PFSK-1 (cell line): ENCODE data around the gene PRDM16.

Source experiments
- FOXP2 ChIP-seq: optimal IDR thresholded peaks from 2 replicates; pipeline ENCODE3; 2011; ENCODE audit warnings: borderline replicate concordance, control low read depth, inconsistent platforms; ENCODE audit not compliant: insufficient read depth; ENCODE audit errors: extremely low read length, extremely low read depth
- POLR2AphosphoS5 ChIP-seq: IDR thresholded peaks from 2 replicates; pipeline ENCODE4 v1.6.1; 2012; ENCODE audit warnings: low read depth, mild to moderate bottlenecking, control low read depth, low read length, moderate library complexity
- SIN3A ChIP-seq: IDR thresholded peaks from 2 replicates; pipeline ENCODE4 v1.6.1; 2012; ENCODE audit warnings: mild to moderate bottlenecking, low read length, moderate library complexity, borderline replicate concordance; ENCODE audit not compliant: insufficient read depth
- TAF1 ChIP-seq: IDR thresholded peaks from 2 replicates; pipeline ENCODE4 v1.6.1; 2012; ENCODE audit warnings: low read length, control low read depth, borderline replicate concordance; ENCODE audit not compliant: insufficient read depth
- TF ChIP-seq, protein P1 (sequence below), 2 experiments: IDR thresholded peaks; 2 replicates each; pipeline versions ENCODE4 v1.6.1 to v1.8.0; 2011 to 2012; ENCODE audit warnings: low read depth in 2 of 2, low read length in 2 of 2, control low read depth in 1 of 2, inconsistent platforms in 1 of 2, mild to moderate bottlenecking in 1 of 2, moderate library complexity in 1 of 2; ENCODE audit not compliant: insufficient read depth in 1 of 2

PRDM16 gene

GRCh38 chr1:3393024-3393986 is 324.3 kb downstream of the PRDM16 start:
- TF ChIP-seq, protein P1, sequence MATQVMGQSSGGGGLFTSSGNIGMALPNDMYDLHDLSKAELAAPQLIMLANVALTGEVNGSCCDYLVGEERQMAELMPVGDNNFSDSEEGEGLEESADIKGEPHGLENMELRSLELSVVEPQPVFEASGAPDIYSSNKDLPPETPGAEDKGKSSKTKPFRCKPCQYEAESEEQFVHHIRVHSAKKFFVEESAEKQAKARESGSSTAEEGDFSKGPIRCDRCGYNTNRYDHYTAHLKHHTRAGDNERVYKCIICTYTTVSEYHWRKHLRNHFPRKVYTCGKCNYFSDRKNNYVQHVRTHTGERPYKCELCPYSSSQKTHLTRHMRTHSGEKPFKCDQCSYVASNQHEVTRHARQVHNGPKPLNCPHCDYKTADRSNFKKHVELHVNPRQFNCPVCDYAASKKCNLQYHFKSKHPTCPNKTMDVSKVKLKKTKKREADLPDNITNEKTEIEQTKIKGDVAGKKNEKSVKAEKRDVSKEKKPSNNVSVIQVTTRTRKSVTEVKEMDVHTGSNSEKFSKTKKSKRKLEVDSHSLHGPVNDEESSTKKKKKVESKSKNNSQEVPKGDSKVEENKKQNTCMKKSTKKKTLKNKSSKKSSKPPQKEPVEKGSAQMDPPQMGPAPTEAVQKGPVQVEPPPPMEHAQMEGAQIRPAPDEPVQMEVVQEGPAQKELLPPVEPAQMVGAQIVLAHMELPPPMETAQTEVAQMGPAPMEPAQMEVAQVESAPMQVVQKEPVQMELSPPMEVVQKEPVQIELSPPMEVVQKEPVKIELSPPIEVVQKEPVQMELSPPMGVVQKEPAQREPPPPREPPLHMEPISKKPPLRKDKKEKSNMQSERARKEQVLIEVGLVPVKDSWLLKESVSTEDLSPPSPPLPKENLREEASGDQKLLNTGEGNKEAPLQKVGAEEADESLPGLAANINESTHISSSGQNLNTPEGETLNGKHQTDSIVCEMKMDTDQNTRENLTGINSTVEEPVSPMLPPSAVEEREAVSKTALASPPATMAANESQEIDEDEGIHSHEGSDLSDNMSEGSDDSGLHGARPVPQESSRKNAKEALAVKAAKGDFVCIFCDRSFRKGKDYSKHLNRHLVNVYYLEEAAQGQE (IDR thresholded peaks at IDR 0.05; ENCODE audit: insufficient read depth in 1 of 2, low read depth in 2 of 2, low read length in 2 of 2), result no peak
- TF ChIP-seq POLR2AphosphoS5, result no peak
- TF ChIP-seq TAF1, result no peak
- TF ChIP-seq FOXP2, result no peak
- no peak for TF ChIP-seq SIN3A

DNA sequence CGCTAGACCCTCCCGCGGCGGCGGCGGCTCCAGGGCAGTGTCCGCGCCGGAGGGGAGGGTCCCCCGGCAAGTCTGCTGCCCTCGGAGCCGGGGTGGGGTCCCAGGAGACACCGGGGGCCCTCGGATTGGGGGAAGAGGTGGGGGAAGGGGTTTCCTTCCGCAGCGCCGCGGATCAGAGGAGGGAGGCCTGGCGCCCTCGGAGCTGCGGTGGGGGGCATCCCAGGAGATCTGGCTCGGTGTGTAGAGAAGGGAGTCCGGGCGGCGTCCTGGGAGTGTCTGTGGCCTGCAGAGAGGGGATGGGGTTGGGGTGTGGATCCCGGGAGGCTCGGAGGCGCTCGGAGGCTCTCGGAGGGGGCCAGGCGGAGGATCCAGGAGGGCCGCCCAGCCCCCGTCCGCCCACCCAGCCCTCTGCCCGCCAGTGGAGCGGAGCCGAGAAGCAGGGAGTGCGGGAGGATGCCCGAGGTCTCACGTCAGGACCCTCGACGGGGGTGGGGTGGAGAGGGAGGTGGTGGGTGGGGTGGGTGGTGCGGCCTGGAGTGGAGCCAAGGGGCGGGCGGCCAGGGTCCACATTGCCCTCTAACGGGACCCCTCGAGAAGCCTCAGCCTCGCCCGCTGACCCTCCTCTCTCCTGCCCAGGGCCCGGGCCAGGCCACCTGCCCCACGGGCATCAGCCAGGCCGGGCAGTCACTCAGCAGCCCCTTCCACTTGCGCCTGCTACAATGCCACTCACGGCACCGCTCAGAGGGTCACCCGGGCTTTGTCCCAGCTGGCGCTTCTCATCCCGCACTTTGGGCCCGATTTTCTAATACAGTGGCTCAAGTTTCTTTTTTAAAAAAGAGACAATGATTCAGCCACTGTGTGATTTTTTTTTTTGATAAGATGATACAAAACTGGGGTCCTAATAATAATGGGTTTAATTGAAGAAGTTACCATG is 325.3 kb downstream of the PRDM16 start:
- TF ChIP-seq SIN3A, result no peak
- TF ChIP-seq FOXP2, result no peak
- TF ChIP-seq TAF1, result no peak
- no peak for TF ChIP-seq POLR2AphosphoS5
- TF ChIP-seq, protein P1 (IDR thresholded peaks at IDR 0.05; ENCODE audit: insufficient read depth in 1 of 2, low read depth in 2 of 2, low read length in 2 of 2), result no peak

GRCh38 chr1:3396411-3396810 is 327.4 kb downstream of the PRDM16 start:
- no peak for TF ChIP-seq TAF1
- TF ChIP-seq SIN3A, result no peak
- no peak for TF ChIP-seq POLR2AphosphoS5
- TF ChIP-seq, protein P1 (IDR thresholded peaks at IDR 0.05; ENCODE audit: insufficient read depth in 1 of 2, low read depth in 2 of 2, low read length in 2 of 2), result no peak
- no peak for TF ChIP-seq FOXP2

DNA sequence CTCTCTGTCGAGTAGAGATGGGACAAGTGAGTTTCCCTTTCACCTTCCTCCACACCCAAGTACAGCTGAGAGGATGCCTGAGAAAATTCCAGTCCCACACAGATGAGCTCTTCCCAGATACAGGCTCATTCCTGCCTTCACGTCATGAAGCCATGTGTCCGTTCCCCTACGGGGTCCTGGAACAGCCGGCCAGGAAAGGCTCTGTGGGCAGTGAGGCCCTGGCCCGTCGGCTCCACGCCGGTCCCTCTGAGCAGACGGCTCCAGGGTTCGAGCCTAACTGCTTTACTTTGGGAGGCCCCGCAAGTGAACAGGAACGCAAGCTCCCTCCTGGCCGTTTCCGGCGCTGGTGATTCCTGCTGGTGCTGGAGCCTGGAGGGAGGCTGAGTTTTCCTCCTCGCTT is 328.3 kb downstream of the PRDM16 start:
- TF ChIP-seq SIN3A, result no peak

DNA sequence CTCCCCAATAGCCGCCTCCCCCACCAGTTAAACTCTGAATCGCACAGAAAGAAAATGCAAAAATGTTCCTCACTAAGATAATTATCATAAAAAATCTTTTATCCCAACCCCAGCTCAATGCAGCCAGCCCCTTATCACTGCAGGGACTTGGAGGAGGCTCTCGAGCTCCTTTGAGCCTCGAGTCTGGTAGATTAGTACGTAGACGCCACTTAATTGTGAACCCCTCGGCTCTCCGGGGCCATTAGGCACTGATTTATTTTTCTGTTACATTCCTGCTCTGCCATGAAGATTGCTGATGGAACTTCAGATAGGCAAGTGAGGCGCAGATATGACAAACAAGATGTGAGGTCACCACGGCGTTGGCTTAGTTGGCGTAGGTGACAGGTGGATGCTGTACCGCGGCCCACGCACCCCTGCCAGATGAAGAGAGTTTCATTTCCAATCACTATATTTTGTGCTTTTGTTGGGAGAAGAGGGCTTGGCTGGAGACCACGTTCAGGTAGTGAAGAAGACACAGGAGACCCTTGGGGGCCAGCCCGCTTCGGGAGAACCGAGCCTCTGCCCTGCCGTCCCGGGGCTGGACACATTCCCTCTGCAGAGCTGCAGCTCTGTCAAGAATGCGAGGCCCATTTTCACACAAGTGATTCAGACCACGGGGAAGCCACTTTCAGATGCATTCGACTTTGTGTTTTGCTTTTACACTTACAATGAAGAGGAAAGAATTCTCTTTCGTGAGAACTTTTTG is 329.6 kb downstream of the PRDM16 start:
- no peak for TF ChIP-seq SIN3A
- TF ChIP-seq, protein P1 (IDR thresholded peaks at IDR 0.05; ENCODE audit: insufficient read depth in 1 of 2, low read depth in 2 of 2, low read length in 2 of 2), result no peak
- no peak for TF ChIP-seq POLR2AphosphoS5
- no peak for TF ChIP-seq TAF1
- no peak for TF ChIP-seq FOXP2
